OCI-LY7 (cell line): Measurements from ENCODE around the gene BHLHE41. TPM values are rescaled to one million over a fixed set of nuclear protein-coding genes. Genes with fewer than 3 reads are reported as not detected.

ENCODE experiments used
- BruUV-seq: library from RNA; stranded (reverse); fragments of 400-500 nt; replicated peaks from 2 replicates; lab custom pipeline; 2021; lab: Mats Ljungman, UMichigan
- CTCF ChIA-PET: fragments of 300-600 bp; sonication (Branson Sonifier 250); formaldehyde crosslinking; loops from one replicate; lab custom pipeline; 2022; ENCODE audit warnings: antibody characterized with exemption; ENCODE audit not compliant: unreplicated experiment; lab: Charles Lee
- POLR2A ChIA-PET: fragments of 300-600 bp; sonication (Branson Sonifier 250); formaldehyde crosslinking; loops from one replicate; lab custom pipeline; 2022; ENCODE audit warnings: antibody characterized with exemption; lab: Charles Lee
- DNase-seq: peaks from one replicate; pipeline ENCODE4 v3.0.0-alpha.2; 2015; ENCODE audit warnings: low spot score
- H2AFZ ChIP-seq: fragments of 200-600 bp; sonication (generic), shearing (Covaris generic); 2 replicates; pipeline ENCODE4 v1.6.1; 2014; ENCODE audit warnings: mild to moderate bottlenecking, antibody characterized with exemption, low read length, moderate library complexity
- H3K27ac ChIP-seq: fragments of 200-600 bp; sonication (generic); 2 replicates; pipeline ENCODE4 v1.5.1; 2014; ENCODE audit warnings: mixed run types, low read depth, mild to moderate bottlenecking, moderate library complexity, low read length, inconsistent platforms; ENCODE audit not compliant: poor library complexity, severe bottlenecking
- H3K36me3 ChIP-seq: fragments of 200-600 bp; sonication (generic); 2 replicates; pipeline ENCODE4 v1.6.1; 2014; ENCODE audit warnings: mild to moderate bottlenecking, antibody characterized with exemption, low read length, moderate library complexity, mixed read lengths; ENCODE audit not compliant: insufficient read depth
- H3K4me1 ChIP-seq: fragments of 200-600 bp; sonication (generic); 2 replicates; pipeline ENCODE4 v1.5.1; 2014; ENCODE audit warnings: mild to moderate bottlenecking, low read length; ENCODE audit not compliant: insufficient read depth, poor library complexity, severe bottlenecking
- H3K4me2 ChIP-seq: fragments of 200-600 bp; sonication (generic); 2 replicates; pipeline ENCODE4 v1.6.1; 2014; ENCODE audit warnings: mild to moderate bottlenecking, low read length
- H3K4me3 ChIP-seq: fragments of 200-600 bp; sonication (generic); 2 replicates; pipeline ENCODE4 v1.5.1; 2014; ENCODE audit warnings: mild to moderate bottlenecking, low read depth, low read length; ENCODE audit not compliant: poor library complexity, severe bottlenecking
- H3K79me2 ChIP-seq: fragments of 200-600 bp; sonication (generic); 2 replicates; pipeline ENCODE4 v1.6.1; 2016; ENCODE audit warnings: low read depth, mild to moderate bottlenecking, low read length, moderate library complexity, mixed read lengths; ENCODE audit not compliant: insufficient read depth
- H3K9me2 ChIP-seq: fragments of 200-600 bp; sonication (generic); 2 replicates; pipeline ENCODE4 v1.6.1; 2016; ENCODE audit warnings: mild to moderate bottlenecking, low read length, mixed read lengths; ENCODE audit not compliant: insufficient read depth
- H3K9me3 ChIP-seq: fragments of 200-600 bp; sonication (generic); 2 replicates; pipeline ENCODE4 v1.6.1; 2014; ENCODE audit warnings: mild to moderate bottlenecking, mixed run types, low read length, mixed read lengths
- H4K20me1 ChIP-seq: fragments of 200-600 bp; sonication (generic); 2 replicates; pipeline ENCODE4 v1.6.1; 2014; ENCODE audit warnings: mild to moderate bottlenecking, antibody characterized with exemption, low read length, moderate library complexity, mixed read lengths; ENCODE audit not compliant: insufficient read depth
- CTCF ChIP-seq: fragments of 200-600 bp; sonication (generic); conservative IDR thresholded peaks from 2 replicates; pipeline ENCODE4 v1.5.1; 2014; ENCODE audit warnings: mild to moderate bottlenecking, antibody characterized with exemption, low read length, moderate library complexity, mixed read lengths
- EZH2phosphoT487 ChIP-seq: fragments of 200-600 bp; sonication (generic); IDR thresholded peaks from 2 replicates; pipeline ENCODE4 v1.6.1; 2018; ENCODE audit warnings: low read depth, borderline replicate concordance, mild to moderate bottlenecking, mixed run types, antibody characterized with exemption, low read length, moderate library complexity, mixed read lengths
- intact Hi-C: fragments of 100-400 bp; cut with micrococcal nuclease; formaldehyde crosslinking; loops from one replicate; pipeline ENCODE4 v1.10.0; 2022; ENCODE audit not compliant: unreplicated experiment
- total RNA-seq, 2 experiments: library from RNA; depleted of rRNA in 1 of 2; stranded (reverse); fragments of >200 nt in 1 of 2; shearing (Covaris generic) in 1 of 2; gene quantifications; 2 replicates each; pipeline ENCODE4 v1.2.3, GENCODE V29; 2014 to 2022

BHLHE41 gene
- total RNA-seq, 2 experiments from 2014 or later, result not detected

GRCh38 chr12:26118308-26118707 lies 6.5 kb downstream of the BHLHE41 start:
- H3K9me3 ChIP-seq, result no peaks in the 10 kb centered on the region
- intact Hi-C loops, result loop anchor here (10.0 kb wide), 1 partner anchor 406 kb away; no protein-coding TSS in a partner anchor
- no peaks in the 10 kb centered on the region for H3K79me2 ChIP-seq
- no peak for DNase-seq
- H3K4me2 ChIP-seq, result no peak overlapping the region
- H3K4me3 ChIP-seq, result no peak overlapping the region
- CTCF ChIA-PET, result interaction anchor here (0.5 kb wide), 1 partner anchor 156 kb away, joined by 3 read pairs; no protein-coding TSS in a partner anchor
- no peaks in the 10 kb centered on the region for H3K36me3 ChIP-seq
- H3K9me2 ChIP-seq, result no peaks in the 10 kb centered on the region
- no TSS peak for BruUV-seq
- no peak overlapping the region for H2AFZ ChIP-seq
- H4K20me1 ChIP-seq, result no peaks in the 10 kb centered on the region
- TF ChIP-seq EZH2phosphoT487, result no peak
- no peak for TF ChIP-seq CTCF
- POLR2A ChIA-PET, result interaction anchor here (0.6 to 1.1 kb wide), 2 partner anchors 19 to 160 kb away, joined by 3 to 4 read pairs; no protein-coding TSS in a partner anchor
- no peaks in the 10 kb centered on the region for H3K4me1 ChIP-seq
- H3K27ac ChIP-seq, result no peak overlapping the region

DNA sequence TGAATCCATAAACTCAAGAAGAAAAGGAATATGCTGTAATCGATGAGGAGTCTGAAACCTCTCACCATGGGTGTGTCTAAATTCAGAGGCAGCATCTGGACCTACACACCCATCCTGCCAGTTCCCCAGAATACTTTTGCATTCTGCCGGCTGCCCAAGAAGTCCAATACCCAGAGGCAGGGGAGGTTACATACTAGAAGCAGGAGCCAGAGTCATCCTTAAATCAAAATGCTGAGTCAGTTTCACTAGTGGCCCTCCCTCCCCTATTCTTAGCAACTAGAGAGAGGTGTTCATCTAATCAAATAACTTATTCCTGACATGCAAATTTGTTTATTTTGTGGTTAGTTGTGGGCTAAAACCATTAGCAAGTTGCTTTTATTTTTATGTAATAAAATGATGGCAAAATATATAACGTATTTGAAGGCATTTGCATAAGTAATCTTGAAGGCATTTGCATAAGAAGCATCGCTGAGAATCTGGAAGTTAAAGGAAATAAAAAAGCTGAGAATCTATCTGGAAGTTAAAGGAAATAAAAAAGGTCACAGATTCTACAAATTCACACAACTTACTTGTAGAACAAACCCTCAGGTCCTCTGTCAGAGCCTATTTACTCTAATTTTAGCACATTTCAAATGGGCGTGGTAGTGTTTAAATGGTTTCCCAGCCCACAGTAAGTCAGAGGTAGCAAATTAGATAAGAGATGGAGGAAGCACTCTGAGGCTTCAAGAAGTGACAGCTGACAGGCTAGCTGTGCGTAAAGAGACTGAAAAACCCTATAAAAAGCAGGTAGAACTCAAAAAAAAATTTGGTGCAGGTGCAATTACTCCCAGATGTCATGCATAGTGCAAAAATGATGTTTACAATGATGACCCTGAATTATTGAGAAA lies 7.8 kb downstream of the BHLHE41 start:
- Histone ChIP-seq H3K4me3 (no peak overlapping the region), H3K9me3 (no peaks in the 10 kb centered on the region), H3K79me2 (no peaks in the 10 kb centered on the region), H3K4me1 (no peaks in the 10 kb centered on the region), H3K9me2 (no peaks in the 10 kb centered on the region), H2AFZ (no peak overlapping the region), H4K20me1 (no peaks in the 10 kb centered on the region), H3K4me2 (no peak overlapping the region), H3K27ac (no peak overlapping the region), H3K36me3 (no peaks in the 10 kb centered on the region)
- DNase-seq, result no peak
- TF ChIP-seq EZH2phosphoT487, result no peak
- TF ChIP-seq CTCF, result no peak
- CTCF ChIA-PET, result no interaction called here
- intact Hi-C loops, result loop anchor here (10.0 kb wide), 1 partner anchor 408 kb away; no protein-coding TSS in a partner anchor
- BruUV-seq, result no TSS peak
- POLR2A ChIA-PET, result interaction anchor here (0.9 to 1.0 kb wide), 2 partner anchors 9 to 10 kb away, joined by 3 read pairs; no protein-coding TSS in a partner anchor
